GM12892 (cell line): Measurements from ENCODE around the gene ANTXR1.

ENCODE experiments used
- POLR2A ChIP-seq: IDR thresholded peaks from 2 replicates; pipeline ENCODE4 v1.6.1; 2011; ENCODE audit warnings: low read depth, low read length, control low read depth
- POLR2AphosphoS5 ChIP-seq: IDR thresholded peaks from 2 replicates; pipeline ENCODE4 v1.6.1; 2011; ENCODE audit warnings: low read depth, low read length, control low read depth
- TAF1 ChIP-seq: IDR thresholded peaks from 2 replicates; pipeline ENCODE4 v1.6.1; 2011; ENCODE audit warnings: low read depth, mild to moderate bottlenecking, control low read depth, low read length, borderline replicate concordance

DNA sequence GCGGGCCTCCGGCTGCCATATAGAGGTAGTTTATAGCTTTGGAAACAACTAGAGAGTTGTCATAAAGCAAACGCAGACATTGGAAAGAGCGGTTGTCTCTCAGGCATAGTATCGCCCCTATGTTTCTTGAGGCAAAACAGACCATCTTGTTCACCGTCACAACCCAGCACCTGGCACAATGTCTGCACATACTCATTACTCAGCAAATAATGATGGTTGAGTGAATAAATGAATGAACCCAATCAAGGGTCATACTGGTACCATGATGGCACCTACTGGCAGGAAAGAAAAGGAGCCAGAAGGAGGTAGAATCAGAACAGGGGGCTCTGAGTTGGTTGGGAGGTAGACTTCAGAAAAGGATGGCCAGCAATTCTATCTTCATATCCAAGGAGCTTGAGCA is 118.5 kb downstream of the ANTXR1 start:
- TF ChIP-seq POLR2A: no peak
- no peak for TF ChIP-seq POLR2AphosphoS5
- TF ChIP-seq TAF1: no peak
